CD4-positive, alpha-beta T cell treated with Interleukin-12 subunit alpha and Interleukin-12 subunit beta, for 1 hour (primary cell): ENCODE results near the gene XPO6.

Source experiments
- DNase-seq: peaks from one replicate; pipeline ENCODE4 v3.0.0-alpha.2; 2020

XPO6 gene

GRCh38 chr16:28182183-28182582 lies 29.6 kb downstream of the XPO6 start:
- no peak for DNase-seq

- no peak for DNase-seq
Observed at GRCh38 chr16:28181515-28181914, 30.2 kb downstream of the XPO6 start.

GRCh38 chr16:28180655-28181460 lies 30.9 kb downstream of the XPO6 start:
- DNase-seq = no peak

GRCh38 chr16:28179354-28179753 lies 32.4 kb downstream of the XPO6 start:
- DNase-seq = no peak

GRCh38 chr16:28175715-28176114 lies 36.0 kb downstream of the XPO6 start:
- no peak for DNase-seq

GRCh38 chr16:28172336-28172735 lies 39.4 kb downstream of the XPO6 start:
- no peak for DNase-seq

GRCh38 chr16:28171816-28172215 lies 39.9 kb downstream of the XPO6 start:
- no peak for DNase-seq

GRCh38 chr16:28168991-28169554 lies 42.7 kb downstream of the XPO6 start:
- peak; percentile 63 for DNase-seq

GRCh38 chr16:28167730-28168129 lies 44.0 kb downstream of the XPO6 start:
- DNase-seq = no peak

- DNase-seq = no peak
Observed at GRCh38 chr16:28167221-28167620, 44.5 kb downstream of the XPO6 start.

- DNase-seq = no peak
Observed at GRCh38 chr16:28166394-28167208, 45.2 kb downstream of the XPO6 start.

- no peak for DNase-seq
Observed at GRCh38 chr16:28165598-28165997, 46.2 kb downstream of the XPO6 start.

GRCh38 chr16:28164140-28164539 lies 47.6 kb downstream of the XPO6 start:
- DNase-seq = no peak

- DNase-seq = no peak
Observed at GRCh38 chr16:28163699-28164098, 48.1 kb downstream of the XPO6 start.

GRCh38 chr16:28162326-28162877 lies 49.4 kb downstream of the XPO6 start:
- no peak for DNase-seq

GRCh38 chr16:28161626-28162025 lies 50.1 kb downstream of the XPO6 start:
- no peak for DNase-seq

GRCh38 chr16:28158136-28158535 lies 53.6 kb downstream of the XPO6 start:
- no peak for DNase-seq

GRCh38 chr16:28156056-28156680 lies 55.6 kb downstream of the XPO6 start:
- DNase-seq = no peak

GRCh38 chr16:28155293-28155692 lies 56.5 kb downstream of the XPO6 start:
- no peak for DNase-seq

GRCh38 chr16:28151180-28151579 lies 60.6 kb downstream of the XPO6 start:
- no peak for DNase-seq

- peak; percentile 29 for DNase-seq
Observed at GRCh38 chr16:28149011-28149888, 62.5 kb downstream of the XPO6 start.

GRCh38 chr16:28146536-28146935 lies 65.2 kb downstream of the XPO6 start:
- no peak for DNase-seq
